IPS DF 4.7 (cell line): ENCODE results near the gene PRAMEF33.
"Not testable (repeated sequence)": the region's sequence is repeated elsewhere in the genome, so short reads cannot be mapped to it uniquely, and the experiment has no call there.

Experiments used
- DNase-seq: peaks from one replicate; pipeline ENCODE4 v3.0.0-alpha.2; 2013; ENCODE audit warnings: low spot score; ENCODE audit errors: extremely low read depth

PRAMEF33 gene

GRCh38 chr1:13303239-13303638 is at the start of gene PRAMEF33:
Gene PRAMEF33 (plus strand): TSS chr1:13303539. CDS start chr1:13305955, 2,416 bp downstream.
- DNase-seq, result not testable (repeated sequence)

GRCh38 chr1:13253898-13254297 is 49.4 kb upstream of the PRAMEF33 start, which contains the start of gene PRAMEF5:
Gene PRAMEF5 (plus strand): TSS chr1:13254198. CDS start chr1:13259269, 5,071 bp downstream.
- DNase-seq, result not testable (repeated sequence)

GRCh38 chr1:13265124-13265523 is 38.2 kb upstream of the PRAMEF33 start:
- DNase-seq, result not testable (repeated sequence)

GRCh38 chr1:13277016-13277415 is 26.3 kb upstream of the PRAMEF33 start:
- DNase-seq, result not testable (repeated sequence)

GRCh38 chr1:13279617-13280016 is 23.7 kb upstream of the PRAMEF33 start:
- not testable (repeated sequence) for DNase-seq

GRCh38 chr1:13285037-13285436 is 18.3 kb upstream of the PRAMEF33 start, which contains the start of gene PRAMEF8:
Gene PRAMEF8 (minus strand): TSS chr1:13285137. CDS start chr1:13284091, 1,046 bp downstream.
- DNase-seq, result not testable (repeated sequence)

GRCh38 chr1:13289030-13289429 is 14.3 kb upstream of the PRAMEF33 start:
- DNase-seq, result not testable (repeated sequence)

GRCh38 chr1:13297216-13297931 is 6.0 kb upstream of the PRAMEF33 start:
- not testable (repeated sequence) for DNase-seq

- DNase-seq, result not testable (repeated sequence)
Measured at GRCh38 chr1:13298699-13299098, 4.6 kb upstream of the PRAMEF33 start.

- DNase-seq, result not testable (repeated sequence)
Measured at GRCh38 chr1:13302197-13302596, 1.1 kb upstream of the PRAMEF33 start.

- not testable (repeated sequence) for DNase-seq
Measured at GRCh38 chr1:13315281-13315680, 11.9 kb downstream of the PRAMEF33 start, which contains the start of gene PRAMEF15. Gene PRAMEF15 (plus strand): TSS chr1:13315581. CDS start chr1:13318408, 2,827 bp downstream.

- not testable (repeated sequence) for DNase-seq
Measured at GRCh38 chr1:13342496-13342895, 39.2 kb downstream of the PRAMEF33 start.

- not testable (repeated sequence) for DNase-seq
Measured at GRCh38 chr1:13347034-13347433, 43.7 kb downstream of the PRAMEF33 start, which contains the start of gene PRAMEF14. Gene PRAMEF14 (minus strand): TSS chr1:13347134. CDS start chr1:13345314, 1,820 bp downstream.

GRCh38 chr1:13353476-13353875 is 50.1 kb downstream of the PRAMEF33 start:
- DNase-seq, result not testable (repeated sequence)

- not testable (repeated sequence) for DNase-seq
Measured at GRCh38 chr1:13354475-13354874, 51.1 kb downstream of the PRAMEF33 start.

- peak; percentile 19 for DNase-seq
Measured at GRCh38 chr1:13356774-13357173, 53.4 kb downstream of the PRAMEF33 start.
